ENCODE measurements around the gene CACNA1D. TPM values are rescaled to one million over a fixed set of nuclear protein-coding genes. Genes with fewer than 3 reads are reported as not detected.

The CACNA1D gene
- total and polyA plus RNA-seq, 2 donors, result 0.57 to 0.66 TPM

- H3K27ac ChIP-seq (ENCODE audit: low read depth in 1 of 2, low read length in 1 of 2), result no peak overlapping the region
- 95% methylated on average over 9 of the region's 9 CpGs for WGBS
Observed at GRCh38 chr3:53776494-53777101, 282.2 kb downstream of the CACNA1D start.

GRCh38 chr3:53777468-53777867 lies 283.1 kb downstream of the CACNA1D start:
- no peaks in the 10 kb centered on the region for H3K27me3 ChIP-seq (ENCODE audit: control insufficient read depth in 2 of 2, insufficient read depth in 1 of 2, low read length in 1 of 2)
- H3K4me3 ChIP-seq (ENCODE audit: low read length in 2 of 2), result no peak overlapping the region
- DNase-seq (ENCODE audit: low read depth in 6 of 9, low spot score in 9 of 9), result peak in 2 of 9 donors; percentile 13 to 52
- no peak overlapping the region for H3K27ac ChIP-seq (ENCODE audit: low read depth in 1 of 2, low read length in 1 of 2)
- peaks cover 0 to 23% of the 10 kb centered on the region in 2 donors for H3K4me1 ChIP-seq (ENCODE audit: control insufficient read depth in 2 of 2, insufficient read depth in 2 of 2, low read length in 2 of 2)
- no peaks in the 10 kb centered on the region for H3K9me3 ChIP-seq (ENCODE audit: control insufficient read depth in 2 of 2, insufficient read depth in 1 of 2, low read length in 1 of 2)
- 50% methylated on average over 8 of the region's 8 CpGs for WGBS
- H3K36me3 ChIP-seq (ENCODE audit: control insufficient read depth in 2 of 2, insufficient read depth in 2 of 2, low read length in 1 of 2), result no peaks in the 10 kb centered on the region

More at GRCh38 chr3:53776494-53777101, 282.2 kb downstream of the CACNA1D start:
- no peak for DNase-seq (ENCODE audit: low read depth in 6 of 9, low spot score in 9 of 9)
- no peaks in the 10 kb centered on the region for H3K9me3 ChIP-seq (ENCODE audit: control insufficient read depth in 2 of 2, insufficient read depth in 1 of 2, low read length in 1 of 2)
- H3K4me3 ChIP-seq (ENCODE audit: low read length in 2 of 2), result no peak overlapping the region
- H3K36me3 ChIP-seq (ENCODE audit: control insufficient read depth in 2 of 2, insufficient read depth in 2 of 2, low read length in 1 of 2), result no peaks in the 10 kb centered on the region
- H3K4me1 ChIP-seq (ENCODE audit: control insufficient read depth in 2 of 2, insufficient read depth in 2 of 2, low read length in 2 of 2), result peaks cover 0 to 23% of the 10 kb centered on the region in 2 donors
- no peaks in the 10 kb centered on the region for H3K27me3 ChIP-seq (ENCODE audit: control insufficient read depth in 2 of 2, insufficient read depth in 1 of 2, low read length in 1 of 2)

- no peaks in the 10 kb centered on the region for H3K27me3 ChIP-seq (ENCODE audit: control insufficient read depth in 2 of 2, insufficient read depth in 1 of 2, low read length in 1 of 2)
- no peaks in the 10 kb centered on the region for H3K9me3 ChIP-seq (ENCODE audit: control insufficient read depth in 2 of 2, insufficient read depth in 1 of 2, low read length in 1 of 2)
- no peak overlapping the region for H3K27ac ChIP-seq (ENCODE audit: low read depth in 1 of 2, low read length in 1 of 2)
- H3K4me1 ChIP-seq (ENCODE audit: control insufficient read depth in 2 of 2, insufficient read depth in 2 of 2, low read length in 2 of 2), result peaks cover 0 to 23% of the 10 kb centered on the region in 2 donors
- no peak overlapping the region for H3K4me3 ChIP-seq (ENCODE audit: low read length in 2 of 2)
- no peaks in the 10 kb centered on the region for H3K36me3 ChIP-seq (ENCODE audit: control insufficient read depth in 2 of 2, insufficient read depth in 2 of 2, low read length in 1 of 2)
- 98% methylated on average over 3 of the region's 3 CpGs for WGBS
- no peak for DNase-seq (ENCODE audit: low read depth in 6 of 9, low spot score in 9 of 9)
Observed at GRCh38 chr3:53778153-53778552, 283.7 kb downstream of the CACNA1D start.

GRCh38 chr3:53780171-53780570 lies 285.8 kb downstream of the CACNA1D start:
- 84% methylated on average over 4 of the region's 4 CpGs for WGBS
- H3K9me3 ChIP-seq (ENCODE audit: control insufficient read depth in 2 of 2, insufficient read depth in 1 of 2, low read length in 1 of 2), result no peaks in the 10 kb centered on the region
- H3K4me3 ChIP-seq (ENCODE audit: low read length in 2 of 2), result no peak overlapping the region

GRCh38 chr3:53780806-53781205 lies 286.4 kb downstream of the CACNA1D start:
- no peak for DNase-seq (ENCODE audit: low read depth in 6 of 9, low spot score in 9 of 9)
- no peaks in the 10 kb centered on the region for H3K36me3 ChIP-seq (ENCODE audit: control insufficient read depth in 2 of 2, insufficient read depth in 2 of 2, low read length in 1 of 2)
- no peaks in the 10 kb centered on the region for H3K9me3 ChIP-seq (ENCODE audit: control insufficient read depth in 2 of 2, insufficient read depth in 1 of 2, low read length in 1 of 2)
- 94% methylated on average over 2 of the region's 2 CpGs for WGBS
- H3K4me1 ChIP-seq (ENCODE audit: control insufficient read depth in 2 of 2, insufficient read depth in 2 of 2, low read length in 2 of 2), result peaks cover 0 to 15% of the 10 kb centered on the region in 2 donors
- no peak overlapping the region for H3K4me3 ChIP-seq (ENCODE audit: low read length in 2 of 2)
- no peaks in the 10 kb centered on the region for H3K27me3 ChIP-seq (ENCODE audit: control insufficient read depth in 2 of 2, insufficient read depth in 1 of 2, low read length in 1 of 2)
- no peak overlapping the region for H3K27ac ChIP-seq (ENCODE audit: low read depth in 1 of 2, low read length in 1 of 2)

More at GRCh38 chr3:53780171-53780570, 285.8 kb downstream of the CACNA1D start:
- no peak overlapping the region for H3K27ac ChIP-seq (ENCODE audit: low read depth in 1 of 2, low read length in 1 of 2)
- no peak for DNase-seq (ENCODE audit: low read depth in 6 of 9, low spot score in 9 of 9)
- peaks cover 0 to 15% of the 10 kb centered on the region in 2 donors for H3K4me1 ChIP-seq (ENCODE audit: control insufficient read depth in 2 of 2, insufficient read depth in 2 of 2, low read length in 2 of 2)
- H3K27me3 ChIP-seq (ENCODE audit: control insufficient read depth in 2 of 2, insufficient read depth in 1 of 2, low read length in 1 of 2), result no peaks in the 10 kb centered on the region
- no peaks in the 10 kb centered on the region for H3K36me3 ChIP-seq (ENCODE audit: control insufficient read depth in 2 of 2, insufficient read depth in 2 of 2, low read length in 1 of 2)

GRCh38 chr3:53787016-53787415 lies 292.6 kb downstream of the CACNA1D start:
- peaks cover 0 to 13% of the 10 kb centered on the region in 2 donors for H3K4me1 ChIP-seq (ENCODE audit: control insufficient read depth in 2 of 2, insufficient read depth in 2 of 2, low read length in 2 of 2)
- H3K27me3 ChIP-seq (ENCODE audit: control insufficient read depth in 2 of 2, insufficient read depth in 1 of 2, low read length in 1 of 2), result no peaks in the 10 kb centered on the region
- no peaks in the 10 kb centered on the region for H3K9me3 ChIP-seq (ENCODE audit: control insufficient read depth in 2 of 2, insufficient read depth in 1 of 2, low read length in 1 of 2)
- no peak overlapping the region for H3K27ac ChIP-seq (ENCODE audit: low read depth in 1 of 2, low read length in 1 of 2)
- 92% methylated on average over 9 of the region's 9 CpGs for WGBS
- no peaks in the 10 kb centered on the region for H3K36me3 ChIP-seq (ENCODE audit: control insufficient read depth in 2 of 2, insufficient read depth in 2 of 2, low read length in 1 of 2)
- no peak for DNase-seq (ENCODE audit: low read depth in 6 of 9, low spot score in 9 of 9)
- H3K4me3 ChIP-seq (ENCODE audit: low read length in 2 of 2), result no peak overlapping the region

- no peaks in the 10 kb centered on the region for H3K27me3 ChIP-seq (ENCODE audit: control insufficient read depth in 2 of 2, insufficient read depth in 1 of 2, low read length in 1 of 2)
- H3K36me3 ChIP-seq (ENCODE audit: control insufficient read depth in 2 of 2, insufficient read depth in 2 of 2, low read length in 1 of 2), result no peaks in the 10 kb centered on the region
- no peak overlapping the region for H3K27ac ChIP-seq (ENCODE audit: low read depth in 1 of 2, low read length in 1 of 2)
- no peaks in the 10 kb centered on the region for H3K9me3 ChIP-seq (ENCODE audit: control insufficient read depth in 2 of 2, insufficient read depth in 1 of 2, low read length in 1 of 2)
- WGBS, result 87% methylated on average over 5 of the region's 5 CpGs
- H3K4me3 ChIP-seq (ENCODE audit: low read length in 2 of 2), result no peak overlapping the region
- peaks cover 0 to 22% of the 10 kb centered on the region in 2 donors for H3K4me1 ChIP-seq (ENCODE audit: control insufficient read depth in 2 of 2, insufficient read depth in 2 of 2, low read length in 2 of 2)
- DNase-seq (ENCODE audit: low read depth in 6 of 9, low spot score in 9 of 9), result no peak
Observed at GRCh38 chr3:53788038-53788437, 293.6 kb downstream of the CACNA1D start.

- Histone ChIP-seq H3K4me1 (ENCODE audit: control insufficient read depth in 2 of 2, insufficient read depth in 2 of 2, low read length in 2 of 2) (peaks cover 0 to 25% of the 10 kb centered on the region in 2 donors), H3K27ac (ENCODE audit: low read depth in 1 of 2, low read length in 1 of 2) (no peak overlapping the region), H3K9me3 (ENCODE audit: control insufficient read depth in 2 of 2, insufficient read depth in 1 of 2, low read length in 1 of 2) (no peaks in the 10 kb centered on the region), H3K27me3 (ENCODE audit: control insufficient read depth in 2 of 2, insufficient read depth in 1 of 2, low read length in 1 of 2) (no peaks in the 10 kb centered on the region), H3K36me3 (ENCODE audit: control insufficient read depth in 2 of 2, insufficient read depth in 2 of 2, low read length in 1 of 2) (no peaks in the 10 kb centered on the region), H3K4me3 (ENCODE audit: low read length in 2 of 2) (no peak overlapping the region)
- DNase-seq (ENCODE audit: low read depth in 6 of 9, low spot score in 9 of 9), result no peak
- 96% methylated on average over 16 of the region's 16 CpGs for WGBS
Observed at GRCh38 chr3:53789459-53789858, 295.0 kb downstream of the CACNA1D start.

GRCh38 chr3:53790470-53790869 lies 296.1 kb downstream of the CACNA1D start:
- no peaks in the 10 kb centered on the region for H3K9me3 ChIP-seq (ENCODE audit: control insufficient read depth in 2 of 2, insufficient read depth in 1 of 2, low read length in 1 of 2)
- no peak for DNase-seq (ENCODE audit: low read depth in 6 of 9, low spot score in 9 of 9)
- 95% methylated on average over 5 of the region's 5 CpGs for WGBS
- H3K4me3 ChIP-seq (ENCODE audit: low read length in 2 of 2), result no peak overlapping the region
- no peak overlapping the region for H3K27ac ChIP-seq (ENCODE audit: low read depth in 1 of 2, low read length in 1 of 2)
- peaks cover 0 to 25% of the 10 kb centered on the region in 2 donors for H3K4me1 ChIP-seq (ENCODE audit: control insufficient read depth in 2 of 2, insufficient read depth in 2 of 2, low read length in 2 of 2)
- H3K27me3 ChIP-seq (ENCODE audit: control insufficient read depth in 2 of 2, insufficient read depth in 1 of 2, low read length in 1 of 2), result no peaks in the 10 kb centered on the region
- H3K36me3 ChIP-seq (ENCODE audit: control insufficient read depth in 2 of 2, insufficient read depth in 2 of 2, low read length in 1 of 2), result no peaks in the 10 kb centered on the region
